ENCODE measurements around the gene LRRC28.

GRCh38 chr15:99265541-99266070, 14.3 kb downstream of the LRRC28 start:
- TF ChIP-seq KLF10 (tag by site-specific recombination; IDR thresholded peaks at IDR 0.05) (no peak), ZNF76 (tag by site-specific recombination; IDR thresholded peaks at IDR 0.05; ENCODE audit: borderline replicate concordance, low read depth) (no peak)
